Breast epithelium (tissue), 4 donors: ENCODE data around the gene PPARA. TPM values are rescaled to one million over a fixed set of nuclear protein-coding genes. Genes with fewer than 3 reads are reported as not detected.

Experiments used
- DNase-seq, 2 donors: peaks; one replicate each; pipeline ENCODE4 v3.0.0-alpha.2; 2019; ENCODE audit warnings: low spot score in 2 of 2
- H3K27ac ChIP-seq, 2 donors: fragments of 200-600 bp; sonication (generic) in 1 of 2; one replicate each; pipeline ENCODE4 v1.5.1; 2016 to 2019; ENCODE audit warnings: mild to moderate bottlenecking in 1 of 2
- H3K27me3 ChIP-seq, 2 donors: fragments of 200-600 bp; sonication (generic) in 1 of 2; one replicate each; pipeline versions ENCODE4 v1.5.1 to v1.6.0; 2017 to 2019; ENCODE audit warnings: control low read depth in 1 of 2, mild to moderate bottlenecking in 1 of 2
- H3K36me3 ChIP-seq: fragments of 200-600 bp; one replicate; pipeline ENCODE4 v1.5.1; 2019
- H3K4me1 ChIP-seq, 2 donors: fragments of 200-600 bp; sonication (generic); one replicate each; pipeline ENCODE4 v1.5.1; 2016 to 2019; ENCODE audit warnings: control low read depth in 1 of 2
- H3K4me3 ChIP-seq, 3 donors: fragments of 200-600 bp; sonication (generic); 1 replicate in 2 of 3; 2 replicates in 1 of 3; pipeline ENCODE4 v1.5.1; 2016 to 2019; ENCODE audit warnings: mild to moderate bottlenecking in 3 of 3, moderate library complexity in 2 of 3
- H3K9me3 ChIP-seq, 2 donors: fragments of 200-600 bp; sonication (generic) in 1 of 2; one replicate each; pipeline ENCODE4 v1.5.1; 2016 to 2019; ENCODE audit warnings: control low read depth in 1 of 2
- CTCF ChIP-seq, 3 donors: fragments of 450-650 bp; IDR thresholded peaks; one replicate each; pipeline ENCODE4 v1.5.1; 2016 to 2017; ENCODE audit warnings: antibody characterized with exemption in 3 of 3, mild to moderate bottlenecking in 3 of 3, moderate library complexity in 3 of 3
- POLR2A ChIP-seq: fragments of 450-650 bp; IDR thresholded peaks from one replicate; pipeline ENCODE4 v1.6.1; 2016; ENCODE audit warnings: antibody characterized with exemption, mild to moderate bottlenecking, moderate library complexity
- POLR2AphosphoS5 ChIP-seq, 3 donors: sonication (generic); formaldehyde crosslinking; IDR thresholded peaks; one replicate each; pipeline ENCODE4 v1.6.1; 2017; ENCODE audit warnings: antibody characterized with exemption in 3 of 3
- intact Hi-C: fragments of 100-400 bp; cut with DNase I; formaldehyde crosslinking; loops from one replicate; pipeline ENCODE4 v1.15.1; 2023; ENCODE audit warnings: low total_unique reads
- total RNA-seq, 3 donors: library from RNA; depleted of rRNA; stranded (reverse); fragments of >200 nt; gene quantifications; one replicate each; pipeline ENCODE4 v1.1.0, GENCODE V29; 2016

Gene PPARA
- total RNA-seq, 3 donors from 2014 or later, result 15.2 to 31.0 (median 22.3) TPM

GRCh38 chr22:46185283-46185682 lies 35.0 kb downstream of the PPARA start:
- Histone ChIP-seq H3K36me3 (no peaks in the 10 kb centered on the region), H3K4me1 (no peaks in the 10 kb centered on the region), H3K4me3 (no peak overlapping the region), H3K9me3 (peaks cover 32 to 34% of the 10 kb centered on the region in 2 donors), H3K27ac (no peak overlapping the region), H3K27me3 (no peaks in the 10 kb centered on the region)
- TF ChIP-seq POLR2AphosphoS5 (IDR thresholded peaks at IDR 0.05) (no peak), POLR2A (no peak), CTCF (IDR thresholded peaks at IDR 0.05) (no peak)
- intact Hi-C loops, result no loop called here
- no peak for DNase-seq

GRCh38 chr22:46187862-46188261 lies 37.5 kb downstream of the PPARA start:
- DNase-seq, result no peak
- peaks cover 10 to 11% of the 10 kb centered on the region in 2 donors for H3K9me3 ChIP-seq
- TF ChIP-seq POLR2A, result no peak
- TF ChIP-seq POLR2AphosphoS5 (IDR thresholded peaks at IDR 0.05), result no peak
- no peak for TF ChIP-seq CTCF (IDR thresholded peaks at IDR 0.05)
- H3K4me3 ChIP-seq, result no peak overlapping the region
- no peaks in the 10 kb centered on the region for H3K4me1 ChIP-seq
- H3K27me3 ChIP-seq, result no peaks in the 10 kb centered on the region
- intact Hi-C loops, result no loop called here
- no peak overlapping the region for H3K27ac ChIP-seq
- no peaks in the 10 kb centered on the region for H3K36me3 ChIP-seq

- DNase-seq, result no peak
- no peak overlapping the region for H3K27ac ChIP-seq
- no peaks in the 10 kb centered on the region for H3K4me1 ChIP-seq
- intact Hi-C loops, result no loop called here
- peaks cover 0 to 9% of the 10 kb centered on the region in 2 donors for H3K9me3 ChIP-seq
- TF ChIP-seq CTCF (IDR thresholded peaks at IDR 0.05) (no peak), POLR2A (no peak), POLR2AphosphoS5 (IDR thresholded peaks at IDR 0.05) (no peak)
- no peak overlapping the region for H3K4me3 ChIP-seq
- H3K27me3 ChIP-seq, result no peaks in the 10 kb centered on the region
- no peaks in the 10 kb centered on the region for H3K36me3 ChIP-seq
These were observed 42.1 kb downstream of the PPARA start for GRCh38 chr22:46192210-46192993.

- no peaks in the 10 kb centered on the region for H3K36me3 ChIP-seq
- no peak for DNase-seq
- TF ChIP-seq POLR2A (no peak), CTCF (IDR thresholded peaks at IDR 0.05) (no peak), POLR2AphosphoS5 (IDR thresholded peaks at IDR 0.05) (no peak)
- H3K27ac ChIP-seq, result no peak overlapping the region
- no peaks in the 10 kb centered on the region for H3K9me3 ChIP-seq
- intact Hi-C loops, result no loop called here
- no peaks in the 10 kb centered on the region for H3K4me1 ChIP-seq
- H3K27me3 ChIP-seq, result no peaks in the 10 kb centered on the region
- H3K4me3 ChIP-seq, result no peak overlapping the region
These were observed 43.6 kb downstream of the PPARA start for GRCh38 chr22:46193898-46194310.

- intact Hi-C loops, result no loop called here
- Histone ChIP-seq H3K36me3 (no peaks in the 10 kb centered on the region), H3K27me3 (no peaks in the 10 kb centered on the region), H3K9me3 (no peaks in the 10 kb centered on the region), H3K4me3 (no peak overlapping the region), H3K27ac (no peak overlapping the region), H3K4me1 (no peaks in the 10 kb centered on the region)
- no peak for TF ChIP-seq CTCF (IDR thresholded peaks at IDR 0.05)
- TF ChIP-seq POLR2AphosphoS5 (IDR thresholded peaks at IDR 0.05), result no peak
- TF ChIP-seq POLR2A, result no peak
- DNase-seq, result no peak
These were observed 45.3 kb downstream of the PPARA start for GRCh38 chr22:46195487-46196165.
